ENCODE measurements around the gene EXD1. TPM values are rescaled to one million over a fixed set of nuclear protein-coding genes. Genes with fewer than 3 reads are reported as not detected.
A peak's percentile ranks its signal among the peaks of the same experiment; 100 is the strongest.
"Not testable (repeated sequence)": the region's sequence is repeated elsewhere in the genome, so short reads cannot be mapped to it uniquely, and the experiment has no call there.

EXD1 gene
- total and polyA plus RNA-seq, 9 of the 15 experiments (the other 6 are each of a cell fraction or from before 2014, with no cell fraction given), result not detected

GRCh38 chr15:41260924-41261323 is 30.4 kb upstream of the EXD1 start:
- H4K20me1 ChIP-seq (replicated peaks; ENCODE audit: control insufficient read depth, insufficient read depth, low read length); POLR2A ChIA-PET; H3K79me2 ChIP-seq (ENCODE audit: control insufficient read depth, insufficient read depth, low read length); H3K4me2 ChIP-seq (ENCODE audit: insufficient read depth, low read length); DNase-seq (ENCODE audit: extremely low read depth in 1 of 4, low spot score in 3 of 4); H3K27ac ChIP-seq (ENCODE audit: extremely low read depth, low read depth, low read length); CTCF ChIA-PET (ENCODE audit: low intra/inter-chr PET ratio); ATAC-seq; intact Hi-C loops (cut with micrococcal nuclease); H3K9ac ChIP-seq (ENCODE audit: insufficient read depth in 1 of 2, low read depth in 2 of 2, low read length in 2 of 2); H3K4me3 ChIP-seq; in situ Hi-C loops (cut with MboI); H3K27me3 ChIP-seq (ENCODE audit: control insufficient read depth in 2 of 2, insufficient read depth in 2 of 2, low read length in 2 of 2); H2AFZ ChIP-seq (ENCODE audit: low read depth, low read length); H3K9me3 ChIP-seq (replicated peaks; ENCODE audit: control insufficient read depth, insufficient read depth, low read depth, low read length); BruUV-seq (replicated peaks); H3K9me1 ChIP-seq (ENCODE audit: control insufficient read depth, insufficient read depth, low read length): not testable (repeated sequence)
- H3K36me3 ChIP-seq (ENCODE audit: control insufficient read depth, insufficient read depth, low read length), result peaks cover 58% of the 10 kb centered on the region
- 87% methylated on average over 7 of the region's 7 CpGs for WGBS (ENCODE audit: insufficient coverage, low coverage, missing lambda C conversion rate)
- FAIRE-seq, result peak; percentile 37
- peak; percentile 11; the same call in 1 of the 2 replicates for TF ChIP-seq ZNF512 (tag; IDR thresholded peaks at IDR 0.05)
- H3K4me1 ChIP-seq (replicated peaks in 1 of 2; ENCODE audit: control insufficient read depth in 2 of 2, insufficient read depth in 2 of 2, low read length in 2 of 2), result peaks cover 4 to 10% of the 10 kb centered on the region in 2 experiments; a peak in 4 of 5 replicates

GRCh38 chr15:41259546-41260189 is 29.1 kb upstream of the EXD1 start:
- no peak overlapping the region for H3K4me3 ChIP-seq
- BruUV-seq (replicated peaks), result no TSS peak
- no peaks in the 10 kb centered on the region for H3K27me3 ChIP-seq (ENCODE audit: control insufficient read depth in 2 of 2, insufficient read depth in 2 of 2, low read length in 2 of 2)
- no peaks in the 10 kb centered on the region for H3K9me1 ChIP-seq (ENCODE audit: control insufficient read depth, insufficient read depth, low read length)
- ATAC-seq (peak; percentile 44; the same call in 1 of the 3 replicates), FAIRE-seq (peak; percentile 15), DNase-seq (ENCODE audit: extremely low read depth in 1 of 4, low spot score in 3 of 4) (no peak)
- H3K27ac ChIP-seq (ENCODE audit: extremely low read depth, low read depth, low read length), result no peak overlapping the region
- H3K36me3 ChIP-seq (ENCODE audit: control insufficient read depth, insufficient read depth, low read length), result peaks cover 56% of the 10 kb centered on the region
- intact Hi-C loops (cut with micrococcal nuclease), result no loop called here
- no peaks in the 10 kb centered on the region for H3K9me3 ChIP-seq (replicated peaks; ENCODE audit: control insufficient read depth, insufficient read depth, low read depth, low read length)
- peaks cover 4 to 10% of the 10 kb centered on the region in 2 experiments; a peak in 4 of 5 replicates for H3K4me1 ChIP-seq (replicated peaks in 1 of 2; ENCODE audit: control insufficient read depth in 2 of 2, insufficient read depth in 2 of 2, low read length in 2 of 2)
- no peaks in the 10 kb centered on the region for H3K79me2 ChIP-seq (ENCODE audit: control insufficient read depth, insufficient read depth, low read length)
- H2AFZ ChIP-seq (ENCODE audit: low read depth, low read length), result no peak overlapping the region
- no peak overlapping the region for H3K4me2 ChIP-seq (ENCODE audit: insufficient read depth, low read length)
- ChIA-PET POLR2A (interaction anchor here (0.5 to 1.6 kb wide), 3 partner anchors 23 to 85 kb away, joined by 3 to 4 read pairs (median 4); partner anchors contain the start of gene CHP1), CTCF (ENCODE audit: low intra/inter-chr PET ratio) (no interaction called here)
- H4K20me1 ChIP-seq (replicated peaks; ENCODE audit: control insufficient read depth, insufficient read depth, low read length), result no peaks in the 10 kb centered on the region
- H3K9ac ChIP-seq (ENCODE audit: insufficient read depth in 1 of 2, low read depth in 2 of 2, low read length in 2 of 2), result peak overlapping the region in 1 of 2 experiments; percentile 61; a peak in 1 of 4 replicates
- in situ Hi-C loops (cut with MboI), result no loop called here
- 77% methylated on average over 12 of the region's 12 CpGs for WGBS (ENCODE audit: insufficient coverage, low coverage, missing lambda C conversion rate)
- TF ChIP-seq C11orf30 (IDR thresholded peaks at IDR 0.05; ENCODE audit: low read depth), result no peak
- no peak for TF ChIP-seq KLF10 (CRISPR knock-in tag; IDR thresholded peaks at IDR 0.05)
- TF ChIP-seq ZNF764 (CRISPR knock-in tag; IDR thresholded peaks at IDR 0.05; ENCODE audit: low read depth), result no peak
- no peak for TF ChIP-seq POLR2AphosphoS5 (IDR thresholded peaks at IDR 0.05; ENCODE audit: control insufficient read depth, insufficient read depth, low read depth, low read length)
- no peak for TF ChIP-seq MBD2 (IDR thresholded peaks at IDR 0.05; ENCODE audit: borderline replicate concordance, low read depth)
- TF ChIP-seq ZNF644 (tag; IDR thresholded peaks at IDR 0.05; ENCODE audit: low read depth), result no peak
- TF ChIP-seq NFE2 (IDR thresholded peaks at IDR 0.05; ENCODE audit: low read depth), result no peak
- no peak for TF ChIP-seq CSDE1 (IDR thresholded peaks at IDR 0.05)
- no peak for TF ChIP-seq ZFP36 (IDR thresholded peaks at IDR 0.05; ENCODE audit: low read depth, low read length, partially characterized antibody)
- TF ChIP-seq MLLT1 (IDR thresholded peaks at IDR 0.05), result no peak

Data from K562 (cell line).